Right lung (tissue), 5 donors: ENCODE data around the gene TTC22. TPM values are rescaled to one million over a fixed set of nuclear protein-coding genes. Genes with fewer than 3 reads are reported as not detected.
A peak's percentile ranks its signal among the peaks of the same experiment; 100 is the strongest.

Experiments used
- DNase-seq, 2 donors: peaks; one replicate each; pipeline ENCODE4 v3.0.0-alpha.2; 2013
- polyA plus RNA-seq, 5 donors: library from polyadenylated mRNA; unstranded; fragments of 120-200 nt; gene quantifications; one replicate each; pipeline versions ENCODE4 v1.2.1 to v1.2.3, GENCODE V29; 2013; ENCODE audit warnings: inconsistent platforms in 1 of 5, low replicate concordance in 1 of 5; ENCODE audit not compliant: insufficient read length in 5 of 5, insufficient read depth in 1 of 5

The TTC22 gene
- polyA plus RNA-seq, 5 donors: 3.2 to 4.9 (median 4.4) TPM

GRCh38 chr1:54788459-54788858, 12.7 kb downstream of the TTC22 start:
- DNase-seq: no peak

GRCh38 chr1:54787604-54788003, 13.5 kb downstream of the TTC22 start:
- no peak for DNase-seq

GRCh38 chr1:54786778-54787177, 14.3 kb downstream of the TTC22 start:
- no peak for DNase-seq

- no peak for DNase-seq
These were observed 17.1 kb downstream of the TTC22 start for GRCh38 chr1:54784066-54784465.

- no peak for DNase-seq
These were observed 18.5 kb downstream of the TTC22 start for GRCh38 chr1:54782588-54782987.

GRCh38 chr1:54782156-54782555, 19.0 kb downstream of the TTC22 start:
- no peak for DNase-seq

- DNase-seq: no peak
These were observed 19.9 kb downstream of the TTC22 start for GRCh38 chr1:54781023-54781723.

GRCh38 chr1:54777431-54777830, 23.7 kb downstream of the TTC22 start:
- DNase-seq: no peak

GRCh38 chr1:54777011-54777410, 24.1 kb downstream of the TTC22 start:
- no peak for DNase-seq

- peak in 1 of 2 donors; percentile 24 for DNase-seq
These were observed 25.0 kb downstream of the TTC22 start for GRCh38 chr1:54775828-54776721.

- no peak for DNase-seq
These were observed 26.2 kb downstream of the TTC22 start for GRCh38 chr1:54774820-54775498.

- no peak for DNase-seq
These were observed 28.2 kb downstream of the TTC22 start for GRCh38 chr1:54772951-54773350.

- DNase-seq: no peak
These were observed 33.0 kb downstream of the TTC22 start for GRCh38 chr1:54768093-54768492.

- DNase-seq: no peak
These were observed 33.6 kb downstream of the TTC22 start for GRCh38 chr1:54767526-54767925.

GRCh38 chr1:54766726-54767125, 34.4 kb downstream of the TTC22 start:
- DNase-seq: no peak

GRCh38 chr1:54764922-54765561, 36.1 kb downstream of the TTC22 start:
- DNase-seq: no peak

- peak; percentile 99 to 100 for DNase-seq
These were observed 36.8 kb downstream of the TTC22 start, which contains the start of gene PARS2 for GRCh38 chr1:54764133-54764921. PARS2 (minus strand) TSS chr1:54764523; CDS start chr1:54759161, 5,362 bp downstream.

GRCh38 chr1:54763816-54764132, 37.3 kb downstream of the TTC22 start:
- no peak for DNase-seq

- no peak for DNase-seq
These were observed 42.3 kb downstream of the TTC22 start for GRCh38 chr1:54758678-54759348.

GRCh38 chr1:54757833-54758232, 43.3 kb downstream of the TTC22 start:
- no peak for DNase-seq
